Erythroblast (primary cell): Measurements from ENCODE around the gene HIC1.

Experiments
- GATA1 ChIP-seq: IDR thresholded peaks from 2 replicates; pipeline ENCODE4 v1.6.1; 2011; ENCODE audit warnings: low read depth, mild to moderate bottlenecking, control low read depth, low read length, moderate library complexity
- POLR2A ChIP-seq: IDR thresholded peaks from 2 replicates; pipeline ENCODE4 v1.6.1; 2011; ENCODE audit warnings: mild to moderate bottlenecking, low read length

DNA sequence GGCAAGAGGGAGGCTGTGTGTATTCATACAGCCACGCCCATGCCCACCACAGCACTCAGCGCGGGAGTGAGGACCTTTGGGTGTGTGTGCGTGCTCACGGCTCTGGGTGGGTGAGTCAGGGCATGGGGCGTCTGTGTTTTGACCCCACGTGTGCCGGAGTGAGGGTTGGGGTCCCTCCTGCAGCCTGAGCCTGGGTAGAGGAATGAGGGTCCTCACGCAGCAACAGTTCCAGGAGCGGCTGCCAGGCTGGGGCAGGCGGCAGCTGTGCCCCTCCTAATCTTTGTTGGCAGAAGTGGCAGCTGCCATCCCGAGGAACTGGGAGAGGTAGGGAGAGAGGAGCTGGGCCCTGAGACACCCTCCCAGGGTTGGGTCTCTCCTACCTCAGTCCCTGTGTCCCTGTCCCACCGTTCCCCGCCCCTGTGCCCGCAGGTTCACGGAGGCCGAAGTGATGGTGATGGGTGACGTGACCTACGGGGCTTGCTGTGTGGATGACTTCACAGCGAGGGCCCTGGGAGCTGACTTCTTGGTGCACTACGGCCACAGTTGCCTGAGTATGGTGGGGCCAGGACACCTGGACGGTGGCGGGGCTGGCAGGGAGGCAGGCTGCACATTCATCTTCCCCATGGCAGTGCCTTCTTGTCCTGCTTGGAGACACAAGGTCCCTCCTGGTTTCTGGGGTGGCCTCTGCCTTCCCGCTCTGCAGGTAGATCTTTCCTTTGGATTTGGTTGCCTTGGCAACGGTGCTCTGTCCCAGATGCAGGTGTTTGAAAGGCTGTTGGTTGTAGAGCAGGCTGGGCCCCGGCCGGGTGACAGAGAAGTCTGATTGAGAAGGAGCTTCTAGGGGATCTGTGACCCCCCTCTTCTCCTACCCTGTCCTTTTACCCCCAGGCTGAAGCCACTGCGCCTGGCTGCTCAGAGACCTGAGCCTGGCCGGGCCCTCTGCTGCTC is 19.1 kb upstream of the HIC1 start:
- TF ChIP-seq POLR2A, result no peak
- no peak for TF ChIP-seq GATA1
